Vagina (tissue), 2 donors: ENCODE results near the gene TNRC18. TPM values are rescaled to one million over a fixed set of nuclear protein-coding genes. Genes with fewer than 3 reads are reported as not detected.

Experiments used
- DNase-seq, 2 donors: peaks; one replicate each; pipeline ENCODE4 v3.0.0-alpha.2; 2017; ENCODE audit errors: extremely low spot score in 2 of 2
- H3K27ac ChIP-seq: fragments of 200-600 bp; sonication (generic); one replicate; pipeline ENCODE4 v1.5.1; 2019
- H3K27me3 ChIP-seq: fragments of 200-600 bp; sonication (generic); one replicate; pipeline ENCODE4 v1.5.1; 2019
- H3K36me3 ChIP-seq, 2 donors: fragments of 200-600 bp; sonication (generic); one replicate each; pipeline ENCODE4 v1.5.1; 2017 to 2019
- H3K4me1 ChIP-seq: fragments of 200-600 bp; sonication (generic); one replicate; pipeline ENCODE4 v1.5.1; 2019
- H3K4me3 ChIP-seq, 2 donors: fragments of 200-600 bp; sonication (generic); 1 replicate in 1 of 2; 2 replicates in 1 of 2; pipeline ENCODE4 v1.5.1; 2016 to 2019
- H3K9me3 ChIP-seq: fragments of 200-600 bp; sonication (generic); one replicate; pipeline ENCODE4 v1.5.1; 2019
- POLR2A ChIP-seq, 2 donors: fragments of 450-650 bp; IDR thresholded peaks; one replicate each; pipeline ENCODE4 v1.6.1; 2017; ENCODE audit warnings: antibody characterized with exemption in 2 of 2, mild to moderate bottlenecking in 2 of 2, moderate library complexity in 2 of 2
- POLR2AphosphoS5 ChIP-seq, 2 donors: sonication (generic); formaldehyde crosslinking; IDR thresholded peaks; one replicate each; pipeline ENCODE4 v1.9.0; 2017; ENCODE audit warnings: antibody characterized with exemption in 2 of 2, mild to moderate bottlenecking in 2 of 2, low read depth in 1 of 2; ENCODE audit not compliant: insufficient read depth in 1 of 2
- intact Hi-C: fragments of 100-400 bp; cut with DNase I; formaldehyde crosslinking; loops from one replicate; pipeline ENCODE4 v1.15.1; 2023
- total RNA-seq: library from RNA; depleted of rRNA; stranded (reverse); fragments of >200 nt; gene quantifications from one replicate; pipeline ENCODE4 v1.2.3, GENCODE V29; 2016
- TF ChIP-seq, protein P1 (sequence below), 3 experiments: fragments of 450-650 bp in 2 of 3; fragments of 200-600 bp in 1 of 3; sonication (generic) in 1 of 3; IDR thresholded peaks; one replicate each; pipeline ENCODE4 v1.5.1; 2017 to 2019; ENCODE audit warnings: antibody characterized with exemption in 3 of 3, mild to moderate bottlenecking in 2 of 3, moderate library complexity in 2 of 3

The TNRC18 gene
- total RNA-seq, 1 donor from 2014 or later = 79.8 TPM

- H3K4me3 ChIP-seq = no peak overlapping the region
- no peaks in the 10 kb centered on the region for H3K27me3 ChIP-seq
- no peak for DNase-seq
- no peak overlapping the region for H3K27ac ChIP-seq
- H3K4me1 ChIP-seq = peaks cover 16% of the 10 kb centered on the region
- H3K36me3 ChIP-seq = no peaks in the 10 kb centered on the region
- no peaks in the 10 kb centered on the region for H3K9me3 ChIP-seq
- intact Hi-C loops = loop anchor here (10.0 kb wide), 1 partner anchor 206 kb away; no protein-coding TSS in a partner anchor
- no peak for TF ChIP-seq POLR2A (IDR thresholded peaks at IDR 0.05)
- no peak for TF ChIP-seq POLR2AphosphoS5 (IDR thresholded peaks at IDR 0.05; ENCODE audit: insufficient read depth in 1 of 2, low read depth in 1 of 2)
- TF ChIP-seq, protein P1, sequence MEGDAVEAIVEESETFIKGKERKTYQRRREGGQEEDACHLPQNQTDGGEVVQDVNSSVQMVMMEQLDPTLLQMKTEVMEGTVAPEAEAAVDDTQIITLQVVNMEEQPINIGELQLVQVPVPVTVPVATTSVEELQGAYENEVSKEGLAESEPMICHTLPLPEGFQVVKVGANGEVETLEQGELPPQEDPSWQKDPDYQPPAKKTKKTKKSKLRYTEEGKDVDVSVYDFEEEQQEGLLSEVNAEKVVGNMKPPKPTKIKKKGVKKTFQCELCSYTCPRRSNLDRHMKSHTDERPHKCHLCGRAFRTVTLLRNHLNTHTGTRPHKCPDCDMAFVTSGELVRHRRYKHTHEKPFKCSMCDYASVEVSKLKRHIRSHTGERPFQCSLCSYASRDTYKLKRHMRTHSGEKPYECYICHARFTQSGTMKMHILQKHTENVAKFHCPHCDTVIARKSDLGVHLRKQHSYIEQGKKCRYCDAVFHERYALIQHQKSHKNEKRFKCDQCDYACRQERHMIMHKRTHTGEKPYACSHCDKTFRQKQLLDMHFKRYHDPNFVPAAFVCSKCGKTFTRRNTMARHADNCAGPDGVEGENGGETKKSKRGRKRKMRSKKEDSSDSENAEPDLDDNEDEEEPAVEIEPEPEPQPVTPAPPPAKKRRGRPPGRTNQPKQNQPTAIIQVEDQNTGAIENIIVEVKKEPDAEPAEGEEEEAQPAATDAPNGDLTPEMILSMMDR (IDR thresholded peaks at IDR 0.05) = peak; percentile 50 to 62 (median 51)
These were observed 27.1 kb upstream of the TNRC18 start for GRCh38 chr7:5450549-5451327.

DNA sequence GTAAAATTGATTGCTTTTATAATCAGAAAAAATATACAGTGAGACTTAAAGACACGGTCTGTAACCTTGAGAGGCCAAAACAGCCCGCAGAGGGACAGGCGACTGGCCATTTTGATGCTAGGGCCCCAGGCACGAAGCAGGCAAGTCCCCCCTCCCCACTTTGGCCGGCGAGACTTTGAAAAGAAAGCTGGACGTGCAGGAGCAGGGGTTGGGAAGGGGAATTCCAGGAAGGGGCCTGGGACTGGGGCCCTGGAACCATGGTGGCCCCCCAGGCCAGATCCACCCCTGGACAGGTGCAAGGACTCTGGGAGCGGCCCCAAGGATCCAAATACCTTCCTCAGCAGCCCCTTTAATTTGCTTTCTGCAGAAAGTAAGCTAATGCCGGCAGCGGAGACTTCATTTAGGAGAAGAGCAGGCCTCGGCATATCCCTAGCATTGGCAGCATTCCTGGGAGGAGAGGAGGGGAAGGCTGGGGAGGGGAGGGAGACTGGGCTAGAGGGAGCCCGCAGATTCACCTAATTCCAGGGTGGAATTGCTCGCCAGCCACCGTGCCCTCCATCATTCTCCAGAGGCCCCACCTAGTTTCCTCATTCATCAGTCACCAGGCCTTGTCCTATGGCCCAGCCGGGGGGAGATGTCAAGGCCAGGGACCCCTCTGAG lies 24.9 kb upstream of the TNRC18 start:
- Histone ChIP-seq H3K27me3 (no peaks in the 10 kb centered on the region), H3K4me3 (no peak overlapping the region), H3K36me3 (no peaks in the 10 kb centered on the region), H3K4me1 (peaks cover 16% of the 10 kb centered on the region), H3K9me3 (no peaks in the 10 kb centered on the region), H3K27ac (no peak overlapping the region)
- intact Hi-C loops = no loop called here
- no peak for DNase-seq
- TF ChIP-seq, protein P1 (IDR thresholded peaks at IDR 0.05) = no peak

- Histone ChIP-seq H3K4me1 (peaks cover 5% of the 10 kb centered on the region), H3K27me3 (no peaks in the 10 kb centered on the region), H3K27ac (no peak overlapping the region), H3K36me3 (no peaks in the 10 kb centered on the region), H3K9me3 (no peaks in the 10 kb centered on the region), H3K4me3 (no peak overlapping the region)
- intact Hi-C loops = no loop called here
- TF ChIP-seq, protein P1 (IDR thresholded peaks at IDR 0.05) = no peak
- no peak for TF ChIP-seq POLR2A (IDR thresholded peaks at IDR 0.05)
- TF ChIP-seq POLR2AphosphoS5 (IDR thresholded peaks at IDR 0.05; ENCODE audit: insufficient read depth in 1 of 2, low read depth in 1 of 2) = no peak
- DNase-seq = no peak
These were observed 22.5 kb upstream of the TNRC18 start for GRCh38 chr7:5445981-5446594.

GRCh38 chr7:5443678-5444077 lies 20.0 kb upstream of the TNRC18 start:
- intact Hi-C loops = no loop called here
- TF ChIP-seq POLR2AphosphoS5 (IDR thresholded peaks at IDR 0.05; ENCODE audit: insufficient read depth in 1 of 2, low read depth in 1 of 2) (no peak), POLR2A (IDR thresholded peaks at IDR 0.05) (no peak)
- TF ChIP-seq, protein P1 (IDR thresholded peaks at IDR 0.05) = no peak
- H3K27me3 ChIP-seq = no peaks in the 10 kb centered on the region
- no peak overlapping the region for H3K27ac ChIP-seq
- H3K36me3 ChIP-seq = no peaks in the 10 kb centered on the region
- no peaks in the 10 kb centered on the region for H3K9me3 ChIP-seq
- no peak overlapping the region for H3K4me3 ChIP-seq
- H3K4me1 ChIP-seq = no peaks in the 10 kb centered on the region
- DNase-seq = no peak
